HL-60/S4 treated with retinoic acid at 250 ng/mL for 4 days and 3 days (cell line): ENCODE measurements around the gene CLCNKA.
"Not testable (repeated sequence)": the region's sequence is repeated elsewhere in the genome, so short reads cannot be mapped to it uniquely, and the experiment has no call there.

ENCODE experiments used
- in situ Hi-C: fragments of 300-500 bp; cut with MboI; formaldehyde crosslinking; loops from 2 replicates; pipeline ENCODE4 v1.7.0; 2022; ENCODE audit warnings: low sequenced_read_pairs

Gene CLCNKA

DNA sequence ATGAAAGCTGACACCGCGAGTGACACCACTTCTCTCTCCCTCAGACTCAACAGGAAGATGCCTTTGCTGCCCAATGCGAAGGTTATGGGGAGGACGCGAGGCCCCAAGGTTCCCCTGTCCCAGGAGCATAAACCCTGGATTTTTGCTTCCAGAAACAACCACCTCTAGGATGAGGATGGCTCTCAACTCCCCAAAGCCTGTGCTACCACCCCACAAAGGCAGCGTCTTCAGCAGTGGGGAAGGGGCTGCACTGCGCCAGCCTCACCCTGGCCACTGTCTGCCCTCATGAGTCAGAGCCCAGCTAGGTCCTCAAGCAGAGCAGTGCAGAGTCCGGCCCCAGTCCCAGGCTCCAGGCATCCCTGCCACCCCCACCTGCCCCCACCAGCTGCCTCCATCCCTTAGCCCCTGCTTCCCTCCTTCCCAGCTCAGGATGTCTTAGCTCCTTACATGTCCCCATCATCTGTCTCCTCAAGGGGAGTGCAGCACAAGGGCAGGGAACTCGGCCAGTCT lies 24.7 kb upstream of the CLCNKA start:
- in situ Hi-C loops, result no loop called here

DNA sequence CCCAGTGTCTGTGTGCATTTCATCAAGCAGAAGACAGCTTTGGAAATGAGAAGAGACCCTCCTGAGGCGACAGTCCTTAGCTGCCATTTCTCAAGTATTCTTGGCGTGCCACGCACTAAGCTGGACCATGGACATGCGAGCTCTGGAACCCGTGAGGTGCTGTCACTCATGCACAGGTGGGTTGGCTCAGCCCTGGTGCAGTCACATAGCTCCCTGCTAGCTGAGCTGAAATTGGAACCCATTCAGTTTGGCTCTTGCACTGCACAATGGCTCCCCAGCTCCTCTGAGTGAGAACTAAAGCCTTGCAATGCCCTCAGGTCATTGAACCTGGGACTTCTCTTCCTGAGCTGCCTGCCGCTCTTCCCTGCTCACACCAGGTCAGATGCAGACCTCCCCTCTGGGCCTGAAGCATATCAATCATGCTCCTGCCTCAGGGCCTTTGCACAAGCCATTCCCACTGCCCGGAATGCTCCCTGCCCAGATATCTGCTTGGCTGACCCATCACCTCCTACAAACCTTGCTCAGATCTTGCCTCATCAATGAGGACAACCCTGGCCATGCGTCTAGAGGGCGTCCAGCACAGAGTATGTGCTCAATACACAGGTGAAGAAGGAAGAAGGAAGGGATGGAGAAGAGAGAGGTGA lies 24.1 kb upstream of the CLCNKA start:
- in situ Hi-C loops, result no loop called here

DNA sequence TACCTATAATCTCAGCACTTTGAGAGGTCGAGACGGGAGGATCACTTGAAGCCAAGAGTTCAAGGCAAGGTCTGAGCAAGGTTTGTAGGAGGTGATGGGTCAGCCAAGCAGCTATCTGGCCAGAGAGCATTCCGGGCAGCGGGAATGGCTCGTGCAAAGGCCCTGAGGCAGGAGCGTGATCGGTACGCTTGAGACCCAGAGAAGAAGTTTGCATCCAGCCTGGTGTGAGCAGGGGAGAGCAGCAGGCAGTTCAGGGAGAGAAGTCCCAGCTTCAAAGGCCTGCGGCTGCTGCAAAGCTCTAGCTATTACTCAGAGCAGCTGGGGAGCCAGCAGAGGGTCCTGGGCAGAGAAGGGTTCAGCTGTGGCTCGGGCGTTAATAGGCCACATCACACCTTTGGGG lies 22.9 kb upstream of the CLCNKA start:
- in situ Hi-C loops, result no loop called here

DNA sequence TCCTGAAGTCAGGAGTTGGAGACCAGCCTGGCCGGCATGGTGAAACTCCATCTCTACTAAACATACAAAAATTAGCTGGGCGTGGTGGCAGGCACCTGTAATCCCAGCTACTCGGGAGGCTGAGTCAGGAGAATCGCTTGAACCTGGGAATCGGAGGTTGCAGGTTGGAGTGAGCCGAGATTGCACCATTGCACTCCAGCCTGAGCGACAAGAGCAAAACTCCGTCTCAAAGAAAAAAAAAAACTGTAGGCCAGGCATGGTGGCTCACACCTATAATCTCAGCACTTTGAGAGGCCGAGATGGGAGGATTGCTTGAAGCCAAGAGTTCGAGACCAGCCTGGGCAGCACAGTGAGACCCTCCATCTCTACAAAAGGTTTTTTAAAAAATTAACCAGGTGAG lies 20.6 kb upstream of the CLCNKA start:
- in situ Hi-C loops, result not testable (repeated sequence)

DNA sequence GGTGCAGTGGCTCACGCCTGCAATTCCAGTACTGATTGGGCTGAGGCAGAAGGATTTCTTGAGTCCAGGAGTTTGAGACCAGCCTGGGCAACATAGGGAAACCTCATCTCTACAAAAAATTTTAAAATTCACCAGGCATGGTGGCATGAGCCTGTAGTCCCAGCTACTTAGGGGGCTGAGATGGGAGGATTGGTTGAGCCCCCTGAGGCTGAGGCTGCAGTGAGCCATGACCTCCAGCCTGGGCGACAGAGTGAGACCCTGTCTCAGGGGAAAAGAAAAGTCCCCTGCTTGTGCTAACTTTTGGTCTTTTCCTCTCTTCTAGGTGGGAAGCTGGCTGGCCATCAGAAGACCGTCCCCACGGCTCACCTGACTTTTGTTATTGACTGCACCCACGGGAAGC lies 16.2 kb upstream of the CLCNKA start:
- in situ Hi-C loops, result no loop called here

DNA sequence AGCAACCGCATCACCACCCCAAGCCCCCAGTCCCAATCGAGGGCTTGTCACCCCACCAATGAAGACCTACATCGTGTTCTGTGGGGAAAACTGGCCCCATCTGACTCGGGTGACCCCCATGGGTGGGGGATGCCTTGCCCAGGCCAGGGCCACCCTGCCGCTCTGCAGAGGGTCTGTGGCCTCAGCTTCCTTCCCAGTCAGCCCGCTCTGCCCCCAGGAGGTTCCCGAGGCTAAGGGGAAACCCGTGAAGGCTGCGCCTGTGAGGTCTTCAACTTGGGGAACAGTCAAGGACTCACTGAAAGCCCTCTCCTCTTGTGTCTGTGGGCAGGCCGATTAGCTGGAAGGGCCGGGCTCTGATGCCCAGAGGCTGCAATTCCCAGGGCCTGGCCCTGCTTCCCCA lies 15.8 kb upstream of the CLCNKA start:
- in situ Hi-C loops, result no loop called here

DNA sequence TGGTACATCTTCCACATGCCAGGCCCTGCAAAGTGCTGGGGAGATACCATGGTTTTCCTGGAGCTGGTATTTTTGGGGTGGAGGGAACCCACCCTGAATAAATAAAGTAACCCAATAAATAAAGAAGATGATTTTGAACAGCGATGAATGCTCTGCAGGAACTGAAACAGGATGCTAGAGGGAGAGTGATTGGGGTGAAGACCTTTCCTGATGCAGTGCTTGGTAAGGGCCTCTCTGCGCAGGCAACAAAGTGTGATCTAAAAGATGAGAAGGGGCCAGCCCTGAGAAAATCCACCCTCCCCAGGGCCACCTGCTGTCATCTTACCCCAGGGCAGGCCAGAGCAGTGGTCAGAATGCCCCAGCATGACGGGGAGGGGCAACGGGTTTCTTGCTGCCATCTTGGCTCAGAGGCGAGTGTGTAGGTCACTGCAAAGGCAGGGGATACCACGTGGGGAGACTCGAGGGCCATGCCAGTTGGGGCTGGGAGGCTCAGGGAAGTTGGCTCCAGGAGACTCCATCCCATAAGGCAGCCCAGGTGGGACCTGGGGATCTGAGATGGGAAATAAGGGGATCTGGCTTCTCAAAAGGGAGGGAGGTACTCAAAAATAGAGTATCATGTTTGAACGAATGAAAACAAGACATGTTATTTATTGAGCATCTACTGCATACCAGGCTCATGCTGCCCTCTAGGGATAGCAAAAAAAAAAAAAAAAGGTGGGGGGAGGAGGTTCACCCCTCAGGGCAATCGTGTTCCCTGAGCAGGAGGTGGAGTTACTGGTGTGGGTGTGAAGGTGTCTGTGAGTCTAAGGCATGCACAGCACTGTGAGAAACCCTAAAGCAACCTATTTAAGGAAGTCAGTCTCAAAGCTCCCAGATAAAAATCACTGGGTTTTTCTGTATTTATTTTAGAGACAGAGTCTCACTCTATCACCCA lies 15.0 kb upstream of the CLCNKA start:
- in situ Hi-C loops, result no loop called here

DNA sequence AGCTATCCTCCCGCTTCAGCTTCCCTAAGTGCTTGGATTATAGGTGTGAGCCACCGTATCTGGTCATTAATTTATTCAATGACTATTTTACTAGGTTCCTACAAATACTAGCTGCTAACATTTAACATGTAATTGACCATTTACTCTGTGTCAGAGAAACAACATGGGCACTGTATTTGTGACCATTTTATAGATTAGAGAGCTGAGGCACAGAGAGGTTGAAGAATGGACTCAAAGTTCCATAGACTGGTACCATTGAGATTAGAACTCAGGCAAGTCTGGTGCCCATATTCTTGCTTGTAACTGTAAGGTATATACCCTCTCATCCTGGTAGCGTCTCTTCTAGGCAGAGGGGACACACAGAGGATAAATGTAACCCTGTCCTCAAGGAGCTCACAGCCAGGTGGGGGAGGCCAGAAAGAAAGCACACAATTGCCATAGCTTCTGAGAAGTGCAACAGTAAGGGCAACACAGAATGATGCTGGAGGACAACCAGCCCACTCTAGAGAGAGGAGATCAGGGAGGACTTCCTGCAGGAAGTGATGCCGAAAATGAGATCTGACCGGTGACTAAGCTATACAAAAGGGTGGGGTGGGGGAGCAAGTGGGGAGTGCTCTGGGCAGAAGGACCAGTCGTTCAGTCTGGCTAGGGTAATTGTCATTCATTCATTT lies 14.0 kb upstream of the CLCNKA start:
- in situ Hi-C loops, result no loop called here

DNA sequence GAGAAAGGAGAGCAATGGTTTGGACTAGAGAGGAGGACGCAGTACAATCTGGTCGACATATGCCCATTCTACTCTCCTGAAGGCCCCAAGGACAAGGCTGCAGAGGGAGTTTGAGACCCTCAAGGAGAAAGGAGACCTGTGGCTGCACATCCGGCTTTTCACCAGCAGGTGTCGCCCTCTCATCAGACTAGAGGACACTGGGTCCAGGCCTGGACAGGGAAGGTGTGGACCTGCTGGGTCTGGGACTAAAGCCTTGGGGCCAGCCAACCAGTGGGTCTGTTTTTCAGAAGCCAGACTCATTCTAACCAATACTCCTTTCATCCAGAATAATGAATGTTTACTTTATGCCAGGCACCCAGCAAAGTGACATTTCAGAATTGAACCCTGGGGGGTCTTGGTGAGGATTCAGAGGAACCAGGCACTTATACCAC lies 12.8 kb upstream of the CLCNKA start:
- in situ Hi-C loops, result no loop called here

DNA sequence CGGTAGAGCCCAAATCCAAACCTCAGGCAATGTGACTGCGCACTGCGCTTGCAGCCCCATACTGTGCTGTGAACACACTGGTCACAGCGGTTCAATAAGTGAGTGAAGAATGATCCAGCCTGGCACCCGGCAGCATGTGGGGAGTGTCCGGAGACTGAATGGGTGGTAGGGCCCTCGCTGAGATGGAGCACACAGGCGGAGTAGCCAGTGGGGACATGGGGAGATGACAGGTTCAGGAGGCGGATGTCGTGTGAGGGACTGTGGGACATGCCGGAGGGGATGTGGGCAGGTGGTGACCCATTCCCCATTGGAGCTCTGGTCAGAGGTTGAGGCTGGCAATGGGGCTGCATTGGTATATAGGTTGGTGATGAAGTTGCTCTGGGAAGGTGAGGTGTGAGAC lies 12.2 kb upstream of the CLCNKA start:
- in situ Hi-C loops, result no loop called here

DNA sequence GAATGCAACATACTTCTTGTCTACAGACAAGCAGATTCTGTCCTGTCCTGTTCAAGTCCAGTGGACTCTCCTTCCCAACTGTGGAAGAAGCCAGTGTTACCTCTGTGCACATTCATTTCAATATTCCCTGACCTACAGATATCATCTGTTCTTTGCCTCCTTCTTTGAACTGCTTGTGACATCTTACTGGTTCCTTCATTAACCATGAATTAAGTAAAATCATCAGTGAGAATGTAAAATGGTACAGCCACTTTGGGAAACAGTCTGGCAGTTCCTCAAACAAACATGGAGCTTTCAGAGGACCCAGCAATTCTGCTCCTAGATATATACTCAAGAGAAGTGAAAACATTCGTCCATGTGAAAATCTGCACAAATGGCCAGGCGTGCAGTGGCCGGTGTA lies 11.0 kb upstream of the CLCNKA start:
- in situ Hi-C loops, result no loop called here

DNA sequence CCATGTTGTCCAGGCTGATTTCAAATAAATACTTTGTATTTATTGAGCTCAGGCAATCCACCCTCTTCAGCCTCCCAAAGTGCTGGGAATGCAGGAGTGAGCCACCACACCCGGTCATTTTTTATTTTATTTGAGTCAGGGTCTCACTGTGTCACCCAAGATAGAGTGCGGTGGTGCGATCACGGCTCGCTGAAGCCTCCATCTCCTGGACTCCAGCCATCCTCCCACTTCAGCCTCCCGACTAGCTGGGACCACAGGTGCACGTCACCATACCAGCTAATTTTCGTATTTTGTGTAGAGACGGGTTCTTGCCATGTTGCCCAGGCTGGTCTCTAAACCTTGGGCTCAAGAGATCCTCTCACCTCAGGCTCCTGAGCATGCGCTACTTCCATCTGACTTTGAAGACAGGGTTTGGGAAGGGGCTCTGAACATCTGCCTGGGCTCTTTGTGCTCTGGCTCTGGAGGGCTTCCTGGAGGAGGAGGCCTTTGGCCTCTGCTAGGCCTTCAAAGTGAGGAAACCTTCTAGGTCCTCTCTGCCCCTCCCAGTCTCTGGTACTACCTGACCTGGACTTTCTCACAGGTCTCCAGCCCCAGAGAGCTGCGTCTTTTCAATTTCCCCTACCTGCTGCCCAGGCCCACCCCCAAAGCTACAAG lies 9.8 kb upstream of the CLCNKA start:
- in situ Hi-C loops, result no loop called here

DNA sequence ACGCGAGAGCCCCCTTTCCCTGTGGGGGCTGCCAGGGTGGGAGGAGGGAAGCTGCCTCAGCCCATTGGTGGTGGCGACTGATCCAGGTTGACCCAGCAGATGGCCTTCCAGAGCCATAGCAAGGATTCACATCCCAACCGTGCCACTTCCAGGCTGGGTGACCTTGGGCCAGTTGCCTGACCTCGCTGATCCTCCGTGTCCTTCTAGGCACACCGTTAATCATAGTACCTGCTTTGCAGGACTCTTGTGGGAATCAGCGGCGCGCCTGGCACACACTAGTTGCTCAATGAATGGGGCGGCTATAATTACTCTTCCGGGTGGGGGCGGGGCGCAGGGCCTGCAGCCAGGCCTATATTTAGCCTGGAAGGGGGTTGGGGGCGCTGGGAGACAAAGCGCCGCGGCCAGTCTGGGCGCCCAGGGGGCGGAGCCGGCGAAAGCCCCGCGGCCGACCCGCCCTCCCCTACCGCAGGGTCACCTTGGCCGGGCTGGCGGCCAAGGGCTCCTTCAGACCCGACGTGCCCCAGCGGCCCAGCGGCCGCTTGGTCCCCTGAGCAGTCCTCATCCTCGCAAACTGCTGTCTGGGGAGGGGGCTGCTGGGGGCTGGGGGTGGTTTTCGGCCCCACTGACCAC lies 9.1 kb upstream of the CLCNKA start:
- in situ Hi-C loops, result no loop called here

DNA sequence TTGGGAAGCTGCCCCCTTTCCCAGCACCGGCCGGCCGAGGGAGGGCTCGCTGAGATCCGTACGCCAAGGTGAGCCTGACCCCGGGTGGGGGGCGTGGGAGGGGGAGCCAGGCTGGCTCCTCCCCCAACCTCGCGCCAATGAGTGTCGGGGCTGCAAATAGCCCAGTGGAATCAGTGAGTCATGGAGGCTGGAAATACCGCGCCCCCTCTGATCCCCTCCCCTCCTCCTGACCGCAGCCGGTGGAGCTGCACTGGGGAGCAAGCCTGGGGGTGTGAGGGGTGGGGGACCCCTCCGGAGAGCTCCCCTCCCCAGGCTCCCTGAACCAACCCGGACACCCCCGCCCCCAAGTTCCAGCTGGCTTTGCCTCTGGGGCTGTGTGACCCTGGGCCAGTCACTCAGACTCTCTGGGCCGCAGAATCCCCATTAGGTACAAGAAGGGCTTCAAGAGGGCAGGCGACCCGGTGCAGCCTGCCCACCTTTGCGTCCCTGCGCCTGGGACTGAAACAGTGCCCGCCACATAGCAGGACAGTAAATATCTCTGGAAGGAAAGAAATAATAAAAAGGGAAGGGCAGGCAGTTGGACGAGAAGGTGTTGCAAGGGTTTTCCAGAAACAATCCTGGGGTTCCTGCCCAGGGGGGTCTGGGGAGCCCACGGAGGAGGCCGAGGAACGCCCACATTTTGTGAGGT lies 8.5 kb upstream of the CLCNKA start:
- in situ Hi-C loops, result no loop called here

DNA sequence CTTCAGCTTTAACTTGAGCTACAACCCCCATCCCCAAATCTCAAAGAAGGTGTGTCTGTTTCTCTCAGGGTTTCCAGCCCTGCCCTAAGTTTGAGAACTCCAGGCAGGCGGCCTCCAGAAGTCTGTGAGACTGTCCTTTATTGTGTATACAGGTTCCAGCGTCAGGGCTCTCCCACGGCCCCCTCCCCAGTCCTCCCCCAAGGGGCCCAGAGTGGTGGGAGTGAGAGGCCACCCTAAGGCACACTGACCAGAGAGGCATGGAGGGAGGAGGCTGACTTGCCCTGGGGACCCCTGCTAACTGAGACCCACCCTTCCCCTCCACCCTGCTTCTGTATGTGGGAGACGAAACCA lies 8.0 kb upstream of the CLCNKA start:
- in situ Hi-C loops, result no loop called here

DNA sequence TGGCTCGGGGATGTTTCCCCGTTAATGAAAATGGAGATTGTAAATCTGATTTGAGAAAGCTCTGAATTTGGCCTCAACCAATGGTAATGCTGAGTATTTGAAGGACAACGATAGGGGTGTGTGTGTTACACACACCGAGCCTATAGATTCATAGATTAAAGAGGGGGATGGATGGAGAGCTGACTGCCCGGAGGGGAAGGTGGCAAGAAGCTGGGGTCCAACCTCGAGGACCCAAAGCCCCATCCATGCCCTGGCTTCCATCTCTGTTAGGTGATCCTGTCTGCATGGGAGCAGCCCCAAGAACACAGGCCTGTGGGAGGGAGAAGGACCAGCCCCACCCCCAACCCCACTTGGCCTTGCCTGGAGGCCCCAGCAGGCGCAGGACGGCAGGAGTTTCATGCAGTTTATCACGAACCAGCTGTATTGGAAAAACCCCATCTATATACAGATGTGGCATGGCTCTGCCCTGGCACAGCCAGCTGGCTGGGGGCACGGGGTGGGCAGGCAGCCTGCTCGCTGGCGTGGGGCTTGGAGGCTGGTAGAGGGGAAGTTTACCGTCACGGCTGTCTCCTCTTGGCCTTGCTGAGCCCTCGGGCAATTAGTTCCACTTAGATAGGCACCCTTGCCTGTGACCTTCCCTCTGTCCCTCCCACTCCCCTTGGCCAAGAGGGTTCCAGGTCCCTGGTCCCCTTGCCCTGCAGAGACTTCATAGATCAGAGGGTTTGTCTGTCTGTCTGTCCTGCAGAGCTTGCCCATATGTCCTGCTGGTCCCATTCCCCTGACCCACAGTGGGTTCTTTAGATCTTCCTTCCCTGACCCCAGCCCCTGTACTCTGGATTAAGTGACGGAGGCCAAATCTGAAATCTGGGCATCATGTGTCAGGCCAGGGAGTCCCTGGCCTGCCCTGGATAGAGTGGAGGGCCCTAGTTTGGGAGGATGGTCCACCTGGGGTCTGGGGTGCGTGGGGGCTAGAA lies 7.0 kb upstream of the CLCNKA start:
- in situ Hi-C loops, result no loop called here

DNA sequence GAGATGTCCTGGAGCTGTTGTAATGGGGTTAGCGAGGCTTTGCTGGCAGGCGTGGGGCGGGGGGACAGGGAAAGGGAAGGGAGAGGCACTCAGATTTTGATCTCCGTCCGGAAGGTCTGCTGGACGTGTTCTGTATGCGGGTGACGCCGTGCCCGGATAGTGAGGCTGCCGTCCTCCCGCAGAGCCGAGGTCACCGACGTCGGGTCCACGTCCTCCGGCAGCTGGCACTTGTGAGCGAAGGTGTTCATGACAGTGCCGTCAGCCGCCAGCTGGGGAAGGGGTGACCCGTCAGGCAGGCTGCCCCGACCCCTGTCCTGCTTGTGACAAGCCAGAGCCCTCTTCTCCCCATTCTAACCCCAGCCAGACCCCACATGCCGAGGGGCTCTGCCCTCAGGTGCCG lies 6.3 kb upstream of the CLCNKA start:
- in situ Hi-C loops, result no loop called here

DNA sequence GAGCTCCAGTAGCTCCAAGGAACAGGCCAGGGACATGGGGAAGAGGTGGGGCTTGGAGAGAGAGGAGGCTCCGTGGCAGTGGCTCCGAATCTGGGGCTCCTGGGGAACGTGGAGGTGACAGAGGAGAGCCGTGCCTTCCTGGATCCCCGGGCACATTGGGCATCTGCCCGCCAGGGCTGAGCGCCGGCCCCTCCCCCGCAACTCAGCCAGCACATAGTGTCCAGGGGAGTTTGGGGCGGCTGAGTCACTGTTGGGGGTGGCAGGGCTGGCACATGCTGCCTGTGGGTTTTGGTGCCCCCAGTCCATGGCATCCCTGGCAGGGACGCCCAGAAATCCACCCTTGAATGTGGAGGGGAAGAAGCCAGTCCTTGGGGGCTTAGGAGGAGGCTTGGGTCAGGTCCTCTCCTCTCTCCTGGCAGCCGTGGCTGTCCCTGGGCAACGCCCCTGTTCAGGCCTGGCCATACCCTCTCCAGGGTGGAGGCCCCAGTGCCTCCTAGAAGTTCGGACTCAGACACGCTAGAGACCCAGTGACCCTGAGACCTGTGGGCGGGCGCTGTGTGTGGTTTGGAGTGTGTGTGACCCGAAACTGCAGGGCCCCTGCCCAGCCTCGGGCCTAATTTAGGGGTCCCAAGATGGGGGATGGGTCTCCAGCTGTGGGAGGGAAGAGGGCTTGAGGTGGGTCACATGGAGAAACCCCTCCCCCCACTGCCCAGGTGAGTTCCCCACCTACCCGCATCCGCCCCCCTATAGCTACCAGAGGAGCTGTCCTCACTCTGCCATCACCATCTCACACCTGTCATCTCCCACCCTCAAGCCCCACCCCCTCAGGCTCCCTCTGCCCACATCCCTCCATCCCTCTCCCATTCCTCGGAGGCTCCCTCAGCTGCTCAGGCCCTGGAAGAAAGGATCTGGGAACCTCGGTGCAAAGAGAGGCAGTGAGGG lies 5.6 kb upstream of the CLCNKA start:
- in situ Hi-C loops, result no loop called here
